ENCODE results near the gene ULK4. TPM values are rescaled to one million over a fixed set of nuclear protein-coding genes. Genes with fewer than 3 reads are reported as not detected.

Gene ULK4
- total and polyA plus RNA-seq, 2 of the 8 experiments (the other 6 are each of a cell fraction or from before 2014, with no cell fraction given) = 3.0 to 10.8 TPM

DNA sequence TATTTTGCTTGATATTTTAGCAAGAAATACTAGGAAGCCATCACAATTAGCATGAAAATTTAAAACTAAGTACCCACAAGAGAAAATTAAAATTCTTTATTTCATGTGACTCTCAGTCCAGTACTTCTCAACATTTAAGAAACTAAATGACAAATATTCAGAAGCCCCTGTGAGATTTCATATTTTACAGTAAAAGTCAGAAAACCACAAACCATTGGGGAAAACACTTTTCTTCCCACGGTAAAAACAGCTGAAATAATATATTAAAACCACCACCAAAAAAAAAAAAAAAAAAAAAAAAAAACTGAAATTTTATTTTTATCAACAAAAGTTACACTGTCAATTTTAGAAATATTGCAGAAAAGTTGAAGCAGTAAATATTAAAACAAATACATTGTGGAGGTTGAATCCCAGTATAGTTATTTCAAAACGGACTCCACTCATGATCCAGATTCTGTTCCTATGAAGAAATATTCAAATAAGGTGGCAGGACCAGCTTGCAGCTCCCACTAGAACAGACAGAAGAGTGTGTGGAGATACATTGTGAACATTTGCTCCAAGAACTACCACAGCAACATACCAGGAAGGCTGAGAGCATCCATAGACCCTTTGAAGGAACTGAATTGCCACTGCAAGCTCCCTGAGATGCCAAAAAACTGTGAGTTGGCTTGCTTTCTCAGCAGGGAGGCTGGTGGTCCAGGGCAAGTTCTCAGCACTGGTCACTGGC lies 454.4 kb downstream of the ULK4 start:
- Histone ChIP-seq H4K20me1 (replicated peaks in 1 of 2; ENCODE audit: control insufficient read depth in 1 of 2, insufficient read depth in 2 of 2, low read length in 2 of 2) (no peaks in the 10 kb centered on the region), H3K4ac (replicated peaks; ENCODE audit: insufficient read length, low read depth, low read length) (no peak overlapping the region), H3K9me3 (ENCODE audit: insufficient read depth in 2 of 2, low read depth in 1 of 2, low read length in 1 of 2) (no peaks in the 10 kb centered on the region), H2BK120ac (replicated peaks; ENCODE audit: low read depth, low read length) (no peak overlapping the region), H3K9ac (replicated peaks in 1 of 4; ENCODE audit: extremely low read depth in 1 of 4, low read depth in 3 of 4, low read length in 3 of 4) (no peak overlapping the region), H3K27me3 (replicated peaks in 1 of 4; ENCODE audit: control insufficient read depth in 3 of 4, extremely low read depth in 1 of 4, insufficient read depth in 3 of 4, low read length in 3 of 4) (no peaks in the 10 kb centered on the region), H3K18ac (ENCODE audit: extremely low read depth, low read length) (peak overlapping the region; percentile 24; the same call in 1 of the 2 replicates), H3K14ac (ENCODE audit: insufficient read length) (no peak overlapping the region), H3K4me2 (ENCODE audit: insufficient read depth in 1 of 2, low read depth in 2 of 2, low read length in 2 of 2) (no peak overlapping the region), H4K5ac (ENCODE audit: insufficient read length, low read depth, low read length) (no peak overlapping the region), H2AK5ac (ENCODE audit: low read depth, low read length) (no peak overlapping the region), H2BK12ac (ENCODE audit: low read depth, low read length) (no peak overlapping the region; the same call in 1 of the 2 replicates), H4K91ac (replicated peaks; ENCODE audit: insufficient read length, low read length) (no peak overlapping the region), H3K36me3 (ENCODE audit: control insufficient read depth in 2 of 4, insufficient read depth in 4 of 4, low read length in 3 of 4) (no peaks in the 10 kb centered on the region), H3K4me1 (replicated peaks in 1 of 4; ENCODE audit: control insufficient read depth in 3 of 4, insufficient read depth in 4 of 4, low read length in 3 of 4) (no peaks in the 10 kb centered on the region), H3K27ac (ENCODE audit: low read depth, low read length) (peak overlapping the region; percentile 64; the same call in 1 of the 2 replicates), H4K8ac (ENCODE audit: extremely low read depth, insufficient read depth, low read length) (no peak overlapping the region), H2BK20ac (ENCODE audit: low read length) (no peak overlapping the region), H3K56ac (replicated peaks; ENCODE audit: insufficient read length, low read depth, low read length) (no peak overlapping the region), H2BK5ac (ENCODE audit: low read depth, low read length) (no peak overlapping the region; the same call in 1 of the 2 replicates), H2BK15ac (ENCODE audit: low read length) (no peak overlapping the region), H3K23ac (ENCODE audit: insufficient read length) (no peak overlapping the region), H3K79me2 (ENCODE audit: control insufficient read depth in 1 of 2, insufficient read depth in 2 of 2, low read length in 2 of 2) (no peaks in the 10 kb centered on the region), H3K4me3 (ENCODE audit: extremely low read depth in 1 of 4, insufficient read depth in 2 of 4, low read depth in 3 of 4, low read length in 4 of 4) (no peak overlapping the region), H2AFZ (ENCODE audit: low read length) (no peak overlapping the region), H3K79me1 (ENCODE audit: low read depth, low read length) (no peaks in the 10 kb centered on the region), H3K23me2 (ENCODE audit: low read depth, low read length) (no peaks in the 10 kb centered on the region)
- TF ChIP-seq SUZ12 (IDR thresholded peaks at IDR 0.05; ENCODE audit: low read length) = no peak
- no peak for TF ChIP-seq SAP30 (IDR thresholded peaks at IDR 0.05; ENCODE audit: insufficient read depth, insufficient replicate concordance, low read length)
- TF ChIP-seq KDM1A (IDR thresholded peaks at IDR 0.05; ENCODE audit: borderline replicate concordance, low read length) = no peak
- no peak for TF ChIP-seq NRF1 (IDR thresholded peaks at IDR 0.05; ENCODE audit: low read depth, low read length)
- no peak for TF ChIP-seq BACH1 (IDR thresholded peaks at IDR 0.05; ENCODE audit: low read length)
- TF ChIP-seq SRF (IDR thresholded peaks at IDR 0.05; ENCODE audit: low read depth, low read length) = no peak
- no peak for TF ChIP-seq JUN (IDR thresholded peaks at IDR 0.05; ENCODE audit: low read depth, low read length)
- TF ChIP-seq SP2 (IDR thresholded peaks at IDR 0.05; ENCODE audit: low read length) = no peak
- TF ChIP-seq CHD2 (IDR thresholded peaks at IDR 0.05; ENCODE audit: low read length) = no peak
- TF ChIP-seq HDAC6 (IDR thresholded peaks at IDR 0.05; ENCODE audit: low read depth, low read length) = no peak
- TF ChIP-seq, protein P1, sequence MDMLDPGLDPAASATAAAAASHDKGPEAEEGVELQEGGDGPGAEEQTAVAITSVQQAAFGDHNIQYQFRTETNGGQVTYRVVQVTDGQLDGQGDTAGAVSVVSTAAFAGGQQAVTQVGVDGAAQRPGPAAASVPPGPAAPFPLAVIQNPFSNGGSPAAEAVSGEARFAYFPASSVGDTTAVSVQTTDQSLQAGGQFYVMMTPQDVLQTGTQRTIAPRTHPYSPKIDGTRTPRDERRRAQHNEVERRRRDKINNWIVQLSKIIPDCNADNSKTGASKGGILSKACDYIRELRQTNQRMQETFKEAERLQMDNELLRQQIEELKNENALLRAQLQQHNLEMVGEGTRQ (IDR thresholded peaks at IDR 0.05; ENCODE audit: low read length) = no peak
- ChIA-PET POLR2A (ENCODE audit: partially characterized antibody) (interaction anchor here (1.0 to 1.1 kb wide), 2 partner anchors 17 to 20 kb away, joined by 3 to 4 read pairs; no protein-coding TSS in a partner anchor), CTCF (ENCODE audit: partially characterized antibody) (interaction anchor here (0.5 to 1.1 kb wide), 7 partner anchors 9 to 250 kb away, joined by 3 read pairs; no protein-coding TSS in a partner anchor)
- FAIRE-seq (no peak), DNase-seq (ENCODE audit: low read depth in 1 of 2, low spot score in 2 of 2) (no peak)
- 96% methylated on average over 2 of the region's 2 CpGs; no CpG with 5 or more reads in 1 of the 2 experiments for WGBS, 2 experiments (ENCODE audit: extremely low coverage in 1 of 2, insufficient coverage in 1 of 2, insufficient read length in 1 of 2, insufficient replicate concordance in 2 of 2, low coverage in 1 of 2, low lambda C conversion rate in 2 of 2, missing lambda C conversion rate in 1 of 2)

All from H1 (cell line).